Measurements from ENCODE around the gene CHRNA4.
A peak's percentile ranks its signal among the peaks of the same experiment; 100 is the strongest.
"Not testable (repeated sequence)": the region's sequence is repeated elsewhere in the genome, so short reads cannot be mapped to it uniquely, and the experiment has no call there.

CHRNA4 gene

GRCh38 chr20:63306673-63307537 lies 54.2 kb downstream of the CHRNA4 start:
- no peak for DNase-seq

- DNase-seq, result not testable (repeated sequence)
Observed at GRCh38 chr20:63305933-63306672, 55.0 kb downstream of the CHRNA4 start.

GRCh38 chr20:63305393-63305792 lies 55.8 kb downstream of the CHRNA4 start:
- DNase-seq, result no peak

- DNase-seq, result no peak
Observed at GRCh38 chr20:63303095-63303666, 58.0 kb downstream of the CHRNA4 start.

- DNase-seq, result no peak
Observed at GRCh38 chr20:63301671-63302070, 59.5 kb downstream of the CHRNA4 start.

- no peak for DNase-seq
Observed at GRCh38 chr20:63298731-63299312, 62.3 kb downstream of the CHRNA4 start.

- DNase-seq, result no peak
Observed at GRCh38 chr20:63297796-63298572, 63.2 kb downstream of the CHRNA4 start.

GRCh38 chr20:63297371-63297781 lies 63.8 kb downstream of the CHRNA4 start:
- DNase-seq, result no peak

- no peak for DNase-seq
Observed at GRCh38 chr20:63296531-63297299, 64.4 kb downstream of the CHRNA4 start.

GRCh38 chr20:63295846-63296245 lies 65.3 kb downstream of the CHRNA4 start:
- DNase-seq, result peak; percentile 26

- peak; percentile 26 for DNase-seq
Observed at GRCh38 chr20:63295422-63295821, 65.7 kb downstream of the CHRNA4 start.

- no peak for DNase-seq
Observed at GRCh38 chr20:63295018-63295417, 66.1 kb downstream of the CHRNA4 start.

GRCh38 chr20:63294536-63294900 lies 66.6 kb downstream of the CHRNA4 start:
- DNase-seq, result no peak

GRCh38 chr20:63293871-63294535 lies 67.1 kb downstream of the CHRNA4 start:
- DNase-seq, result no peak

GRCh38 chr20:63293456-63293855 lies 67.7 kb downstream of the CHRNA4 start:
- no peak for DNase-seq
